ENCODE measurements around the gene CAMK1G.

DNA sequence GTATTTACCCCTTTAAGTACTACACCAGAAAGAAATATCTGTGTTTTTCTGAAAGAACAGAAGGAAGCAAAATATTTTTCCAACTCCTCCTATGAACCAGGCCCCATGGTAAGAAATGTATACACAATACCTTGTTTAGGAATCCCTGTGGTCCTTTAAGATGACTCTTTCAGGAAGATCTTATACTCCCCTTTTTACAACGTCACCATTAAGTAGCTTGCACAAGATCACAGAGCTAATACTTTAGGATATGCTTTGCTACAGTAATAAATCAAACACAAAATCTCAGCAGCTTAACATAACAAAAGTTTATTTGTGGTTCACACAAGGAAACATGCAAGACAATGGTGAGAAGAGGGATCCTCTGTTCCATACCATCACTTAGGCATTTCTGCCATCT is 77.6 kb downstream of the CAMK1G start:
- TF ChIP-seq CTCF (conservative IDR thresholded peaks at IDR 0.05; ENCODE audit: low read depth in 2 of 2) (no peak), POLR2AphosphoS5 (IDR thresholded peaks at IDR 0.05; ENCODE audit: low read depth) (no peak), EZH2 (IDR thresholded peaks at IDR 0.05; ENCODE audit: low read depth, unreplicated experiment) (no peak), CREB1 (CRISPR knock-in tag; IDR thresholded peaks at IDR 0.05; ENCODE audit: low read depth) (no peak)
